ENCODE measurements around the gene TAF15. TPM values are rescaled to one million over a fixed set of nuclear protein-coding genes. Genes with fewer than 3 reads are reported as not detected.
A peak's percentile ranks its signal among the peaks of the same experiment; 100 is the strongest.

Gene TAF15
- total and polyA plus RNA-seq, 12 donors = 56.1 to 158 (median 130) TPM

DNA sequence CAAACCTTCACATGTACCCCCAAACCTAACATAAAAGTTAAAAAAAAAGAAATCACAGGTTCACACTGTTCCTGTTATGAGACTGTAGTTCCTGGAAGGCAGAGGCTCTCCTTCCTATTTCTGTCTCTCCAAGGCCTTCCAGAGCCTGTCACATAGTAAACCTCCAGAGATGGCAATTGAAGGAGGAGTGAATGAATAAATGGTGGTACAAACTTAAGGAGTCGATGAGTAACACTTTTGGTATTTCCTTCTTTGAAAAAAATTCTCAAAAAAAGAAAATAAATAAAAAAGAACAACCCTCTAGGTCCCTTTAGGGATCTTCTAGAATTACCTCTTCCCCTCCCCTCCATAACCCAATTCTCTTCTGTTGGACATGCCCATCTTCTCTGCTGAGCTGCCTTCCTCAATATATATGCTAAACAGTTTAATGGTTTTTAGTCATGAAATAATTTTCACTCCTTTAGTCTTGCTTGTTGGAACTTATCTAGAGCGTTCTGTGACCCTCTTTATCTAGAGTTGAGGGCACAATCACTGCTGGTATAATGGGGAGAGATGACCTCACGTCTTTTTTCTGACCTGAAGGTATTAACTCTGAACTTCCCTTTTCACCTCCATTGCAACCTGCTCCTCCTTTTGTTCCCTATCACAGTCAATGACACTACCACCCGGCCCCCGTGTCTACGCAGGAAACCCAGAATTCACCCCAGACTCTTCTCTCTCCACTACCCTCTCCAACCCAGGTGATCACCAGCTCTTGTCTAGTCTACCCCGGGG, 1.7 kb upstream of the TAF15 start:
- Histone ChIP-seq H3K9me3 (no peaks in the 10 kb centered on the region), H3K27ac (peak overlapping the region in 1 of 10 donors; percentile 94), H3K36me3 (no peaks in the 10 kb centered on the region), H3K4me3 (no peak overlapping the region), H3K27me3 (no peaks in the 10 kb centered on the region), H3K4me1 (peaks cover 0 to 44% (median 34%) of the 10 kb centered on the region in 9 donors)
- DNase-seq = no peak
- ATAC-seq = no peak
- WGBS, 2 donors = 84 to 86% methylated on average over 7 of the region's 7 CpGs
- TF ChIP-seq, protein P1, sequence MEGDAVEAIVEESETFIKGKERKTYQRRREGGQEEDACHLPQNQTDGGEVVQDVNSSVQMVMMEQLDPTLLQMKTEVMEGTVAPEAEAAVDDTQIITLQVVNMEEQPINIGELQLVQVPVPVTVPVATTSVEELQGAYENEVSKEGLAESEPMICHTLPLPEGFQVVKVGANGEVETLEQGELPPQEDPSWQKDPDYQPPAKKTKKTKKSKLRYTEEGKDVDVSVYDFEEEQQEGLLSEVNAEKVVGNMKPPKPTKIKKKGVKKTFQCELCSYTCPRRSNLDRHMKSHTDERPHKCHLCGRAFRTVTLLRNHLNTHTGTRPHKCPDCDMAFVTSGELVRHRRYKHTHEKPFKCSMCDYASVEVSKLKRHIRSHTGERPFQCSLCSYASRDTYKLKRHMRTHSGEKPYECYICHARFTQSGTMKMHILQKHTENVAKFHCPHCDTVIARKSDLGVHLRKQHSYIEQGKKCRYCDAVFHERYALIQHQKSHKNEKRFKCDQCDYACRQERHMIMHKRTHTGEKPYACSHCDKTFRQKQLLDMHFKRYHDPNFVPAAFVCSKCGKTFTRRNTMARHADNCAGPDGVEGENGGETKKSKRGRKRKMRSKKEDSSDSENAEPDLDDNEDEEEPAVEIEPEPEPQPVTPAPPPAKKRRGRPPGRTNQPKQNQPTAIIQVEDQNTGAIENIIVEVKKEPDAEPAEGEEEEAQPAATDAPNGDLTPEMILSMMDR (IDR thresholded peaks at IDR 0.05) = no peak
- intact Hi-C loops (cut with DNase I) = no loop called here

DNA sequence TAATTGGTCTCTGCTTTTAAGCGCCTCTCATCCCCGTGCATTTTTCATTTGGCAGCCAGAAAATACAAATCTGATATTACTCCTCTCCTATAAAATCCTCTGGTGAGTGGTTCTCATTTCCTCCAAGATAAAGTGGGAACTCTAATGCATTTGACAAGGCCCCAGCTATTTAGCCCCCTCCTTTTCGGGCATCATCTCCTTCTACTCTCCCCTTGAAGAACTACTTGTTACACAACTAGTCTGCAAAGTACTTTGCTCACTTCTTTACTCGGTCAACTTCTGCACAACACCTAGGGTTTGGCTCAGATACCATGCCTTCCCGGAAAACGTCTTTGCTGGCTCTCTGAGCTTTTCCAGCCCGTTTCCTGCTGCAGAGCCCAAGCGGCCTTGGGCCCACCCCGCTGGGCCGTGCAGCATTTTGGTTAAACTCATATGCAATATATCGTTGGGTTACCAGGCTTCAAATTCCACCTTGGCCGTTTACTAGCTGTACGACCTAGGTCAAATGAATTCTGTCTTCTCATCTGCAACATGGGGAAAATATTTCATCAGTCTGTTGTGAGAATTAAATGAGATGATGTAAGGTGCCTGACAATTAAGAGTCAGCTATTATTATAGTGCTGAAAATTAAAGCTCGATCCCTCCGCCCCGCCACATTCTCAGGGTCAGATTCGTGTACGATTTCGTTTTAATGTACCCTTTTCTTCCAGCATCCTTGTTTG, 883 bp upstream of the TAF15 start:
- peak overlapping the region; percentile 14 to 95 (median 78) for H3K4me3 ChIP-seq

DNA sequence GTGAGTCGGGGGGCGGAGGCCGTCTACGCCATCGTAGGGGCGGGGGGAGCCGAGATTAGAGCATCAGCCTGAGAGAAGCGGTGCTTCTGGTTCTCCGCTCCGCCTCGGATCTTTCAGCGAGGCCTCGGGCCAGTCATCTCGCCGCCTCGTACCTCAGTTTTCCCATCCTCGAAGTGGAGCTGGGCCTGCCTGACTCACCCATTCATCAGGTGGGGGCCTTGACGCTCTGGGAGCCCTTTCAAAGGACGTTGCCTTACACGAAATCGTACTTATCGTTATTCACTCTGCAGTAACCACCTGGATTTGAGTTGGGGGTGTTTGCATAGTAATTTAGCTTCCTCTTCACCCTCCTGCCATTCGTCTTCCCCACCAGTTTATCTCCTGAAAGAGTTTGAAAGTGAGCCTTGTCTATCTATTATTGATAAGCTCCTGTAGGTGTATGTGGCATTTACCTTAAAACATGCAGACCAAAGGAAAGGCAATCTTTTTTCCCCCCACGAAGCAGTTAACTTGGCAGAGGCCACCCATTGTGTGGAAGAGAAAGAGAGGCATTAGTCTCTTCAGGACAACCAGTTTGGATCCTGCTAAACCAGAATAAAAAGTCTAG, 674 bp downstream of the TAF15 start:
- intact Hi-C loops (cut with DNase I) = no loop called here
- Histone ChIP-seq H3K4me1 (peaks cover 0 to 57% (median 38%) of the 10 kb centered on the region in 9 donors), H3K9me3 (no peaks in the 10 kb centered on the region), H3K36me3 (no peaks in the 10 kb centered on the region), H3K4me3 (peak overlapping the region; percentile 52 to 95 (median 78)), H3K27ac (peak overlapping the region; percentile 80 to 98 (median 92)), H3K27me3 (no peaks in the 10 kb centered on the region)
- DNase-seq = no peak
- 0% methylated on average over 21 to 24 of the region's 24 CpGs for WGBS, 2 donors
- TF ChIP-seq, protein P1 (IDR thresholded peaks at IDR 0.05) = no peak
- ATAC-seq = peak in 1 of 8 donors; percentile 0

More for the DNA sequence above, 883 bp upstream of the TAF15 start:
- TF ChIP-seq, protein P1 (IDR thresholded peaks at IDR 0.05) = no peak
- DNase-seq (no peak), ATAC-seq (no peak)
- no peaks in the 10 kb centered on the region for H3K27me3 ChIP-seq
- intact Hi-C loops (cut with DNase I) = no loop called here
- H3K27ac ChIP-seq = peak overlapping the region; percentile 80 to 98 (median 92)
- WGBS, 2 donors = 26 to 27% methylated on average over 19 of the region's 19 CpGs
- peaks cover 0 to 52% (median 34%) of the 10 kb centered on the region in 9 donors for H3K4me1 ChIP-seq
- H3K9me3 ChIP-seq = no peaks in the 10 kb centered on the region
- no peaks in the 10 kb centered on the region for H3K36me3 ChIP-seq

- Histone ChIP-seq H3K36me3 (peaks cover 0 to 11% (median 0%) of the 10 kb centered on the region in 9 donors), H3K4me3 (peak overlapping the region in 1 of 10 donors; percentile 87), H3K27ac (no peak overlapping the region), H3K27me3 (no peaks in the 10 kb centered on the region), H3K9me3 (no peaks in the 10 kb centered on the region), H3K4me1 (peaks cover 0 to 73% (median 54%) of the 10 kb centered on the region in 9 donors)
- intact Hi-C loops (cut with DNase I) = no loop called here
- no peak for ATAC-seq
- TF ChIP-seq, protein P1 (IDR thresholded peaks at IDR 0.05) = no peak
- DNase-seq = no peak
- 87 to 89% methylated on average over 6 of the region's 6 CpGs for WGBS, 2 donors
These were observed 2.5 kb downstream of the TAF15 start for GRCh38 chr17:35811759-35812158.

Measured in heart right ventricle (tissue), 16 donors.